HepG2 (cell line): Measurements from ENCODE around the gene DUS2. TPM values are rescaled to one million over a fixed set of nuclear protein-coding genes. Genes with fewer than 3 reads are reported as not detected.

Source experiments
- AGO1 ChIP-seq: fragments of 200-400 bp; formaldehyde crosslinking; IDR thresholded peaks from 2 replicates; pipeline ENCODE4 v1.6.1; 2017; ENCODE audit warnings: mild to moderate bottlenecking, low read depth, low read length, moderate library complexity; ENCODE audit not compliant: poor library complexity, severe bottlenecking
- ATF5 ChIP-seq: sonication (generic); formaldehyde crosslinking; IDR thresholded peaks from 2 replicates; pipeline ENCODE4 v1.4.0; 2020; ENCODE audit warnings: mild to moderate bottlenecking, low read depth, missing genetic modification reagents
- EEA1 ChIP-seq: sonication (generic); formaldehyde crosslinking; IDR thresholded peaks from 2 replicates; pipeline ENCODE4 v1.5.1; 2020; ENCODE audit warnings: mild to moderate bottlenecking, missing genetic modification reagents, borderline replicate concordance
- GLI4 ChIP-seq: sonication (generic); formaldehyde crosslinking; IDR thresholded peaks from 2 replicates; pipeline ENCODE4 v1.5.1; 2020; ENCODE audit warnings: missing genetic modification reagents, mild to moderate bottlenecking, moderate library complexity, borderline replicate concordance
- HMGA1 ChIP-seq: sonication (generic); formaldehyde crosslinking; conservative IDR thresholded peaks from 2 replicates; pipeline ENCODE4 v1.4.0; 2020; ENCODE audit warnings: missing genetic modification reagents
- HNRNPH1 ChIP-seq: fragments of 200-400 bp; formaldehyde crosslinking; optimal IDR thresholded peaks from 2 replicates; pipeline ENCODE3; 2017; ENCODE audit warnings: mild to moderate bottlenecking, low read depth, low read length
- KAT2B ChIP-seq: fragments of 150-350 bp; IDR thresholded peaks from 2 replicates; pipeline ENCODE4 v1.6.1; 2014; ENCODE audit warnings: low read depth, low read length, borderline replicate concordance
- LBX2 ChIP-seq: sonication (generic); formaldehyde crosslinking; IDR thresholded peaks from 2 replicates; pipeline ENCODE4 v1.5.0; 2020; ENCODE audit warnings: missing genetic modification reagents, mild to moderate bottlenecking, borderline replicate concordance
- MIER2 ChIP-seq: IDR thresholded peaks from 2 replicates; pipeline ENCODE4 v1.6.1; 2016; ENCODE audit warnings: missing biosample characterization, missing genetic modification reagents
- MTA1 ChIP-seq: sonication (generic); formaldehyde crosslinking; IDR thresholded peaks from 2 replicates; pipeline ENCODE4 v1.4.0; 2020; ENCODE audit warnings: missing genetic modification reagents, mild to moderate bottlenecking, borderline replicate concordance
- PITX1 ChIP-seq: sonication (generic); formaldehyde crosslinking; IDR thresholded peaks from 2 replicates; pipeline ENCODE4 v1.5.1; 2020; ENCODE audit warnings: mild to moderate bottlenecking, missing genetic modification reagents
- SMAD3 ChIP-seq: sonication (generic); formaldehyde crosslinking; IDR thresholded peaks from 2 replicates; pipeline ENCODE4 v1.4.0; 2020; ENCODE audit warnings: missing genetic modification reagents
- SNAI1 ChIP-seq: sonication (generic); formaldehyde crosslinking; IDR thresholded peaks from 2 replicates; pipeline ENCODE4 v1.5.0; 2020; ENCODE audit warnings: mild to moderate bottlenecking, missing genetic modification reagents, borderline replicate concordance
- SOX5 ChIP-seq: IDR thresholded peaks from 2 replicates; pipeline ENCODE4 v1.6.1; 2016; ENCODE audit warnings: borderline replicate concordance
- SP140L ChIP-seq: sonication (generic); formaldehyde crosslinking; IDR thresholded peaks from 2 replicates; pipeline ENCODE4 v1.4.0; 2020; ENCODE audit warnings: missing genetic modification reagents, borderline replicate concordance
- TEAD3 ChIP-seq: optimal IDR thresholded peaks from 2 replicates; pipeline ENCODE3; 2016; ENCODE audit warnings: borderline replicate concordance
- THAP11 ChIP-seq: IDR thresholded peaks from 2 replicates; pipeline ENCODE4 v1.6.1; 2016; ENCODE audit warnings: missing biosample characterization, missing genetic modification reagents
- ZBTB8A ChIP-seq: sonication (generic); formaldehyde crosslinking; IDR thresholded peaks from 2 replicates; pipeline ENCODE4 v1.4.0; 2020; ENCODE audit warnings: mild to moderate bottlenecking, low read depth, missing genetic modification reagents, borderline replicate concordance
- ZNF17 ChIP-seq: sonication (generic); formaldehyde crosslinking; IDR thresholded peaks from 2 replicates; pipeline ENCODE4 v1.5.0; 2020; ENCODE audit warnings: mild to moderate bottlenecking, missing genetic modification reagents
- ZNF274 ChIP-seq: sonication (generic); formaldehyde crosslinking; IDR thresholded peaks from 2 replicates; pipeline ENCODE4 v1.5.1; 2020; ENCODE audit warnings: mild to moderate bottlenecking, missing genetic modification reagents
- ZNF431 ChIP-seq: sonication (generic); formaldehyde crosslinking; IDR thresholded peaks from 2 replicates; pipeline ENCODE4 v1.9.0; 2022; ENCODE audit warnings: missing genetic modification reagents, low read depth, mild to moderate bottlenecking, borderline replicate concordance
- ZNF44 ChIP-seq: sonication (generic); formaldehyde crosslinking; IDR thresholded peaks from 2 replicates; pipeline ENCODE4 v1.5.1; 2020; ENCODE audit warnings: mild to moderate bottlenecking, missing genetic modification reagents
- ZNF501 ChIP-seq: sonication (generic); formaldehyde crosslinking; IDR thresholded peaks from 2 replicates; pipeline ENCODE4 v1.5.1; 2020; ENCODE audit warnings: mild to moderate bottlenecking, moderate library complexity, missing genetic modification reagents
- ZNF564 ChIP-seq: sonication (generic); formaldehyde crosslinking; IDR thresholded peaks from 2 replicates; pipeline ENCODE4 v1.8.1; 2023; ENCODE audit warnings: mild to moderate bottlenecking, missing genetic modification reagents
- ZNF605 ChIP-seq: sonication (generic); formaldehyde crosslinking; IDR thresholded peaks from 2 replicates; pipeline ENCODE4 v1.8.0; 2022; ENCODE audit warnings: mild to moderate bottlenecking, missing genetic modification reagents
- ZNF746 ChIP-seq: sonication (generic); formaldehyde crosslinking; IDR thresholded peaks from 2 replicates; pipeline ENCODE4 v1.8.0; 2022; ENCODE audit warnings: mild to moderate bottlenecking, missing genetic modification reagents
- polyA plus RNA-seq, 8 experiments: library from polyadenylated mRNA; depleted of rRNA in 3 of 8; stranded (reverse) in 7 of 8; unstranded in 1 of 8; fragments of >200 nt; fragmentation: Illumina TruSeq in 4 of 8; extraction: Trizol in 4 of 8; gene quantifications; 2 replicates each; pipeline versions ENCODE4 v1.2.1 to v1.2.3, GENCODE V29; 2011 to 2016; ENCODE audit warnings: low read depth in 4 of 8, missing spikeins in 1 of 8, mixed read lengths in 1 of 8; ENCODE audit not compliant: insufficient read depth in 1 of 8
- total RNA-seq, 5 experiments: library from RNA; depleted of rRNA; stranded (reverse); fragments of >200 nt; fragmentation: Illumina TruSeq; extraction: Trizol; gene quantifications; 2 replicates each; pipeline ENCODE4 v1.2.3, GENCODE V29; 2016; ENCODE audit warnings: low read depth in 1 of 5
- TF ChIP-seq, protein P1 (sequence below): sonication (generic); formaldehyde crosslinking; IDR thresholded peaks from 2 replicates; pipeline ENCODE4 v1.8.0; 2022; ENCODE audit warnings: missing genetic modification reagents, mild to moderate bottlenecking, borderline replicate concordance
- TF ChIP-seq, protein P2 (sequence below): sonication (generic); formaldehyde crosslinking; conservative IDR thresholded peaks from 2 replicates; pipeline ENCODE4 v1.4.0; 2020; ENCODE audit warnings: missing genetic modification reagents

DUS2 gene
- total and polyA plus RNA-seq, 2 of the 13 experiments (the other 11 are each of a cell fraction or from before 2014, with no cell fraction given): 17.8 to 25.1 TPM

- no peak for TF ChIP-seq ATF5 (CRISPR knock-in tag)
- TF ChIP-seq ZNF746 (CRISPR knock-in tag): no peak
- no peak for TF ChIP-seq GLI4
- no peak for TF ChIP-seq PITX1 (CRISPR knock-in tag)
- no peak for TF ChIP-seq ZBTB8A (CRISPR knock-in tag)
- TF ChIP-seq SOX5 (CRISPR knock-in tag): 0 out of 2 replicates have a peak, but pooled peaks have one; percentile 32
- TF ChIP-seq EEA1 (CRISPR knock-in tag): no peak
- TF ChIP-seq MTA1: no peak
- TF ChIP-seq, protein P1, sequence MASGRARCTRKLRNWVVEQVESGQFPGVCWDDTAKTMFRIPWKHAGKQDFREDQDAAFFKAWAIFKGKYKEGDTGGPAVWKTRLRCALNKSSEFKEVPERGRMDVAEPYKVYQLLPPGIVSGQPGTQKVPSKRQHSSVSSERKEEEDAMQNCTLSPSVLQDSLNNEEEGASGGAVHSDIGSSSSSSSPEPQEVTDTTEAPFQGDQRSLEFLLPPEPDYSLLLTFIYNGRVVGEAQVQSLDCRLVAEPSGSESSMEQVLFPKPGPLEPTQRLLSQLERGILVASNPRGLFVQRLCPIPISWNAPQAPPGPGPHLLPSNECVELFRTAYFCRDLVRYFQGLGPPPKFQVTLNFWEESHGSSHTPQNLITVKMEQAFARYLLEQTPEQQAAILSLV: no peak
- TF ChIP-seq ZNF564 (CRISPR knock-in tag): no peak
- TF ChIP-seq THAP11: peak; percentile 71
- TF ChIP-seq LBX2 (CRISPR knock-in tag): no peak
- TF ChIP-seq AGO1: no peak
- no peak for TF ChIP-seq HNRNPH1
- TF ChIP-seq ZNF274 (CRISPR knock-in tag): no peak
- no peak for TF ChIP-seq ZNF17
- no peak for TF ChIP-seq SNAI1
- no peak for TF ChIP-seq KAT2B
- TF ChIP-seq ZNF44 (CRISPR knock-in tag): no peak
- peak; percentile 52; the same call in 1 of the 2 replicates for TF ChIP-seq ZNF605 (CRISPR knock-in tag)
- TF ChIP-seq ZNF431 (CRISPR knock-in tag): no peak
- no peak for TF ChIP-seq MIER2 (CRISPR knock-in tag)
- TF ChIP-seq TEAD3: peak; percentile 58
- TF ChIP-seq, protein P2, sequence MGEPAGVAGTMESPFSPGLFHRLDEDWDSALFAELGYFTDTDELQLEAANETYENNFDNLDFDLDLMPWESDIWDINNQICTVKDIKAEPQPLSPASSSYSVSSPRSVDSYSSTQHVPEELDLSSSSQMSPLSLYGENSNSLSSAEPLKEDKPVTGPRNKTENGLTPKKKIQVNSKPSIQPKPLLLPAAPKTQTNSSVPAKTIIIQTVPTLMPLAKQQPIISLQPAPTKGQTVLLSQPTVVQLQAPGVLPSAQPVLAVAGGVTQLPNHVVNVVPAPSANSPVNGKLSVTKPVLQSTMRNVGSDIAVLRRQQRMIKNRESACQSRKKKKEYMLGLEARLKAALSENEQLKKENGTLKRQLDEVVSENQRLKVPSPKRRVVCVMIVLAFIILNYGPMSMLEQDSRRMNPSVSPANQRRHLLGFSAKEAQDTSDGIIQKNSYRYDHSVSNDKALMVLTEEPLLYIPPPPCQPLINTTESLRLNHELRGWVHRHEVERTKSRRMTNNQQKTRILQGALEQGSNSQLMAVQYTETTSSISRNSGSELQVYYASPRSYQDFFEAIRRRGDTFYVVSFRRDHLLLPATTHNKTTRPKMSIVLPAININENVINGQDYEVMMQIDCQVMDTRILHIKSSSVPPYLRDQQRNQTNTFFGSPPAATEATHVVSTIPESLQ (CRISPR knock-in tag): no peak
- TF ChIP-seq HMGA1 (CRISPR knock-in tag): no peak
- peak; percentile 64; the same call in 1 of the 2 replicates for TF ChIP-seq ZNF501 (CRISPR knock-in tag)
- no peak for TF ChIP-seq SP140L (CRISPR knock-in tag)
- 0 out of 2 replicates have a peak, but pooled peaks have one; percentile 23 for TF ChIP-seq SMAD3
Measured at GRCh38 chr16:68064791-68065365, 41.8 kb downstream of the DUS2 start (continued).
